ENCODE results near the gene TRMT44. TPM values are rescaled to one million over a fixed set of nuclear protein-coding genes. Genes with fewer than 3 reads are reported as not detected.
A peak's percentile ranks its signal among the peaks of the same experiment; 100 is the strongest.

The TRMT44 gene
- total RNA-seq, 1 donor from 2014 or later, result 23.9 TPM

- DNase-seq, result no peak
- intact Hi-C loops (cut with DNase I), result no loop called here
- no peak for TF ChIP-seq CTCF (IDR thresholded peaks at IDR 0.05)
- Histone ChIP-seq H3K4me3 (no peak overlapping the region), H3K36me3 (peaks cover 55% of the 10 kb centered on the region), H3K9me3 (no peaks in the 10 kb centered on the region), H3K27me3 (ENCODE audit: low read depth) (no peaks in the 10 kb centered on the region), H3K4me1 (peaks cover 21% of the 10 kb centered on the region), H3K27ac (no peak overlapping the region)
- ATAC-seq, result no peak
Observed at GRCh38 chr4:8471211-8471875, 30.8 kb downstream of the TRMT44 start.

GRCh38 chr4:8472158-8472688 is 31.6 kb downstream of the TRMT44 start:
- no peak for DNase-seq
- H3K4me1 ChIP-seq, result peaks cover 21% of the 10 kb centered on the region
- no peak for ATAC-seq
- peak overlapping the region; percentile 67 for H3K27ac ChIP-seq
- H3K36me3 ChIP-seq, result peaks cover 56% of the 10 kb centered on the region
- H3K4me3 ChIP-seq, result no peak overlapping the region
- no peaks in the 10 kb centered on the region for H3K27me3 ChIP-seq (ENCODE audit: low read depth)
- intact Hi-C loops (cut with DNase I), result no loop called here
- no peak for TF ChIP-seq CTCF (IDR thresholded peaks at IDR 0.05)
- no peaks in the 10 kb centered on the region for H3K9me3 ChIP-seq

- ATAC-seq, result peak; percentile 4 to 26
- Histone ChIP-seq H3K4me3 (no peak overlapping the region), H3K4me1 (peaks cover 21% of the 10 kb centered on the region), H3K36me3 (peaks cover 56% of the 10 kb centered on the region), H3K27me3 (ENCODE audit: low read depth) (no peaks in the 10 kb centered on the region), H3K27ac (peak overlapping the region; percentile 67), H3K9me3 (no peaks in the 10 kb centered on the region)
- intact Hi-C loops (cut with DNase I), result no loop called here
- TF ChIP-seq CTCF (IDR thresholded peaks at IDR 0.05), result no peak
- DNase-seq, result no peak
Observed at GRCh38 chr4:8472689-8473197, 32.2 kb downstream of the TRMT44 start.

DNA sequence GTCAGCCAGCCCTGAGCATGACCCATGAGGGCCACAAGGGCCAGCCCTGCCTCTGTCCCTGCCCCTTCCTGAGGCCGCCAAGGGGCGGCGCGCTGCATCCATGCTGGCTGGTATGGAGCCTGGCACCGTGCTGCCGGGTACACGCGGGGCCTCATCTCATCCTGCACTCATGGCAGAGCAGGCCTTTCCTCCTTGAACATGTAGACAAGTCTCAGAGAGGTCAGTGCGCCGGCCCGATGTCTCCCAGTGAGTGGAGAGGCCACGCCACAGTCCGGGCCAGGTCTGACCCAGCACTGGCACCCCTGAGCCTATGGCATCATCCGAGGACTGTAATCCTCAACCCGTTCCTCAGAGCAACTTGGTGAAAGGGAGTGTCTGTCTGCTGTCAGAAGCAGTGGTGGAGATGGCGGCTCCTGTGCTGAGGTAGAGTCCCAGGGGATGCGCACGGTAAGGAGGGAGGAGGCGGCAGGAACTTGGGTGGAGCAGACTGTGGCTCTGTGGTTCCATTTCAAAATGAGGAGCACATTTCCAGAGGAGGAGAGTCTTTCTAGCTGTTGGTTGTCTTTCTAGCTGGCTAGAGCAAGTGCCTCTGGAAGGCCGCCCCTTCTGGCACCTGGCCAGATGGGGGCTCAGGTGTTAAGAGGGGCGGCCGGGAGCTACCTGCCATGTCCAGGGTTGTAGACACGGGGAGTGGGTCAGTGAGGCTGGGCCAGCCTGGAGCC is 32.8 kb downstream of the TRMT44 start:
- intact Hi-C loops (cut with DNase I), result no loop called here

More for the DNA sequence above, 32.8 kb downstream of the TRMT44 start:
- no peaks in the 10 kb centered on the region for H3K27me3 ChIP-seq (ENCODE audit: low read depth)
- no peaks in the 10 kb centered on the region for H3K9me3 ChIP-seq
- DNase-seq, result no peak
- TF ChIP-seq CTCF (IDR thresholded peaks at IDR 0.05), result no peak
- peak; percentile 3 to 7 for ATAC-seq
- H3K4me3 ChIP-seq, result no peak overlapping the region
- peaks cover 21% of the 10 kb centered on the region for H3K4me1 ChIP-seq
- peaks cover 50% of the 10 kb centered on the region for H3K36me3 ChIP-seq
- H3K27ac ChIP-seq, result peak overlapping the region; percentile 67

Data from lower lobe of right lung (tissue), 2 donors.